Omental fat pad (tissue), 4 donors: ENCODE results near the gene ISCA2. TPM values are rescaled to one million over a fixed set of nuclear protein-coding genes. Genes with fewer than 3 reads are reported as not detected.
"Not testable (repeated sequence)": the region's sequence is repeated elsewhere in the genome, so short reads cannot be mapped to it uniquely, and the experiment has no call there.

Experiments used
- ATAC-seq: fragments of 150-250 bp; one replicate; pipeline ENCODE4 v1.9.1; 2016; ENCODE audit warnings: mild to moderate bottlenecking, moderate library complexity; ENCODE audit not compliant: low FRiP score
- DNase-seq: peaks from one replicate; pipeline ENCODE4 v3.0.0-alpha.2; 2019; ENCODE audit warnings: low spot score
- CTCF ChIP-seq, 3 donors: fragments of 450-650 bp; IDR thresholded peaks; one replicate each; pipeline ENCODE4 v1.5.1; 2016 to 2017; ENCODE audit warnings: antibody characterized with exemption in 3 of 3, mild to moderate bottlenecking in 3 of 3, moderate library complexity in 2 of 3
- total RNA-seq, 4 donors: library from RNA; depleted of rRNA; stranded (reverse); fragments of >200 nt; gene quantifications; one replicate each; pipeline ENCODE4 v1.1.0, GENCODE V29; 2016

The ISCA2 gene
- total RNA-seq, 4 donors from 2014 or later, result 7.0 to 11.2 (median 9.2) TPM

GRCh38 chr14:74535756-74536325 is 42.3 kb downstream of the ISCA2 start:
- TF ChIP-seq CTCF (IDR thresholded peaks at IDR 0.05), result no peak
- DNase-seq (no peak), ATAC-seq (no peak)

GRCh38 chr14:74536336-74536735 is 42.8 kb downstream of the ISCA2 start:
- DNase-seq, ATAC-seq: not testable (repeated sequence)

GRCh38 chr14:74538411-74539391 is 45.1 kb downstream of the ISCA2 start:
- no peak for DNase-seq
- no peak for TF ChIP-seq CTCF (IDR thresholded peaks at IDR 0.05)
- ATAC-seq, result no peak

GRCh38 chr14:74539503-74539902 is 45.9 kb downstream of the ISCA2 start:
- ATAC-seq (no peak), DNase-seq (no peak)
- no peak for TF ChIP-seq CTCF (IDR thresholded peaks at IDR 0.05)

- no peak for ATAC-seq
- TF ChIP-seq CTCF (IDR thresholded peaks at IDR 0.05), result no peak
- no peak for DNase-seq
Observed at GRCh38 chr14:74541225-74541624, 47.7 kb downstream of the ISCA2 start.

GRCh38 chr14:74542056-74542685 is 48.6 kb downstream of the ISCA2 start:
- ATAC-seq (no peak), DNase-seq (no peak)
- no peak for TF ChIP-seq CTCF (IDR thresholded peaks at IDR 0.05)

- no peak for TF ChIP-seq CTCF (IDR thresholded peaks at IDR 0.05)
- DNase-seq, result no peak
- ATAC-seq, result no peak
Observed at GRCh38 chr14:74543771-74544438, 50.3 kb downstream of the ISCA2 start.
